ENCODE measurements around the gene SORCS2. TPM values are rescaled to one million over a fixed set of nuclear protein-coding genes. Genes with fewer than 3 reads are reported as not detected.

The SORCS2 gene
- total and polyA plus RNA-seq, 2 of the 13 experiments (the other 11 are each of a cell fraction or from before 2014, with no cell fraction given): 0.82 to 1.0 TPM

DNA sequence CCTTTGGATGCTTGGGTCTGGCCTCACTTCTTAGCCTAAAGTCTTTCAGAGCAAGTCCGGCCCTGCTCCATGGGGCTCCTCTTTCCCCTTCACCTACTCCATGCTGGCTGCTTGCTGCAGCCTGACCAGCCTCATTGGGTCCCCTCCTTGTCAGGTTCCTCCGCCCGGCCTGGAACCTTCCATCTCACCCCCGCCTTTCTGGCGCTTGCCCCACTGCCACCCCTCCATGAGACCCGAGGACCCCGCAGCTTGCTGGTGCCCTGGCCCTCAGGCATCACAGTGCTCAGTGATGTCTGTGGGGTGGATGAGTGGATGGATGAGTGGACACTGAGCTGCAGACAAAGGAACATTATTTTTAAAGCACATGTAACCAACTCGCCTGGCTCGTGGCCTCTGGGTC, 24.7 kb downstream of the SORCS2 start:
- Histone ChIP-seq H3K79me2 (ENCODE audit: insufficient read depth, low read length) (no peaks in the 10 kb centered on the region), H2AFZ (ENCODE audit: low read length) (no peak overlapping the region), H3K27ac (ENCODE audit: extremely low read length, insufficient read depth, low read length) (no peak overlapping the region), H4K20me1 (ENCODE audit: insufficient read depth, low read length) (no peaks in the 10 kb centered on the region), H3K36me3 (replicated peaks in 1 of 2; ENCODE audit: control insufficient read depth in 1 of 2, insufficient read depth in 2 of 2, low read length in 2 of 2) (no peaks in the 10 kb centered on the region), H3K4me3 (replicated peaks in 1 of 3; ENCODE audit: insufficient read depth in 1 of 3, low read depth in 2 of 3, low read length in 3 of 3) (no peak overlapping the region), H3K27me3 (ENCODE audit: control insufficient read depth in 1 of 2, insufficient read depth in 2 of 2, low read length in 2 of 2) (peaks cover 3 to 8% of the 10 kb centered on the region in 2 experiments; a peak in 3 of 5 replicates), H3K4me2 (ENCODE audit: low read depth, low read length) (no peak overlapping the region), H3K9me3 (ENCODE audit: low read length) (peaks cover 8% of the 10 kb centered on the region), H3K9ac (ENCODE audit: insufficient read depth, low read depth, low read length) (no peak overlapping the region), H3K4me1 (ENCODE audit: insufficient read depth, low read length) (peaks cover 22% of the 10 kb centered on the region)
- intact Hi-C loops (cut with micrococcal nuclease; ENCODE audit: unreplicated experiment): no loop called here
- in situ Hi-C loops (cut with HindIII; ENCODE audit: extremely low pct_ligation_motif_present, low pct_unique_long_range_greater_than_20kb): no loop called here
- no peak for ATAC-seq
- CTCF ChIA-PET (ENCODE audit: low intra/inter-chr PET ratio, low total read pairs): no interaction called here
- no TSS peak for BruUV-seq (replicated peaks)
- TF ChIP-seq, protein P1, sequence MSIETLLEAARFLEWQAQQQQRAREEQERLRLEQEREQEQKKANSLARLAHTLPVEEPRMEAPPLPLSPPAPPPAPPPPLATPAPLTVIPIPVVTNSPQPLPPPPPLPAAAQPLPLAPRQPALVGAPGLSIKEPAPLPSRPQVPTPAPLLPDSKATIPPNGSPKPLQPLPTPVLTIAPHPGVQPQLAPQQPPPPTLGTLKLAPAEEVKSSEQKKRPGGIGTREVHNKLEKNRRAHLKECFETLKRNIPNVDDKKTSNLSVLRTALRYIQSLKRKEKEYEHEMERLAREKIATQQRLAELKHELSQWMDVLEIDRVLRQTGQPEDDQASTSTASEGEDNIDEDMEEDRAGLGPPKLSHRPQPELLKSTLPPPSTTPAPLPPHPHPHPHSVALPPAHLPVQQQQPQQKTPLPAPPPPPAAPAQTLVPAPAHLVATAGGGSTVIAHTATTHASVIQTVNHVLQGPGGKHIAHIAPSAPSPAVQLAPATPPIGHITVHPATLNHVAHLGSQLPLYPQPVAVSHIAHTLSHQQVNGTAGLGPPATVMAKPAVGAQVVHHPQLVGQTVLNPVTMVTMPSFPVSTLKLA (IDR thresholded peaks at IDR 0.05): 0 out of 2 replicates have a peak, but pooled peaks have one; percentile 4
- TF ChIP-seq TEAD2 (CRISPR knock-in tag; IDR thresholded peaks at IDR 0.05): no peak
- DNase-seq (ENCODE audit: low spot score): no peak
- POLR2A ChIA-PET: no interaction called here
- 76% methylated on average over 8 of the region's 9 CpGs for WGBS (ENCODE audit: low lambda C conversion rate)
- no peak for FAIRE-seq

DNA sequence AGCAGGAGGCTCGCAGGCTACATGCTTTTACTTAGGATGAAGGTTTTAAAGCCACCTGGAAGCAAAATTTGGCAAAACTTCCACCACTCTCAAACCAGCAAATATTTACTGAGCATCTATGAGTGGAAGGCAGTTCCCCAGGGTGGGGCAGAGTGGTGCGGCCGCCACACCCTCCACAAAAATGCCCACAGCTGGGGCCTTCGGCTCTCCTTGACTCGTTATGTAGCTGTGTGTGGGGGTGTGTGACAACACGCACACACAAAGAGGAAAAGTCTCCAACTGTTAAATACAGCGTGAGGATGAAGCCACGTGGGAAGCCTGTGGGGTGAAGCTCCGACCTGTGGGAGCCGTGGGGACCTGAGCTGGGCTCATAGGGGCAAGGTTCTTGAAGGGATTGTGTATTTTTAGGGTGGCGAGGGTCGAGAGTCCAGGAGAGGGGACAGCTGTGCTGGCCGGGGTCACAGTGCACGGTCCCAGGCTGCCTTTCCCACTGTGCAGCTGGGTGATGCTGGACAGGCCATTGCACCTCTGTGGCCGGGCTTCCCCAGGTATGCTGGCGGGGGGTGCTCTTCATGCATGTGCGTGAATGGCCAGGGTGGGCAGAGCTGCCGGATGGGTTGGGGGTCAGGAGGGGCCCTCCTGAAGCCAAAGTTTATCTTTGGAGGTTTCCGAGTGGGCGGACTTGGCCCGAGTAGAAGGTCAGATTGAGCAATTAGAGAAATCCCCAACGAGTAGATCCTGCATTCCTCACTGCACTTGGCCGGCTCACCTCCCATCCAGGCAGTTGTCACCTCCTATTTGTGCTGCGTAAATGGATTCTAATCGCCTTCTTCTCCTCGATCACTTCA, 25.4 kb downstream of the SORCS2 start:
- Histone ChIP-seq H3K27ac (ENCODE audit: extremely low read length, insufficient read depth, low read length) (no peak overlapping the region), H3K4me1 (ENCODE audit: insufficient read depth, low read length) (peaks cover 15% of the 10 kb centered on the region), H2AFZ (ENCODE audit: low read length) (no peak overlapping the region), H3K79me2 (ENCODE audit: insufficient read depth, low read length) (no peaks in the 10 kb centered on the region), H3K4me2 (ENCODE audit: low read depth, low read length) (0 out of 2 replicates have a peak overlapping the region, but pooled peaks have one; percentile 18), H3K4me3 (replicated peaks in 1 of 3; ENCODE audit: insufficient read depth in 1 of 3, low read depth in 2 of 3, low read length in 3 of 3) (no peak overlapping the region), H4K20me1 (ENCODE audit: insufficient read depth, low read length) (no peaks in the 10 kb centered on the region), H3K9me3 (ENCODE audit: low read length) (peaks cover 8% of the 10 kb centered on the region), H3K36me3 (replicated peaks in 1 of 2; ENCODE audit: control insufficient read depth in 1 of 2, insufficient read depth in 2 of 2, low read length in 2 of 2) (no peaks in the 10 kb centered on the region), H3K27me3 (ENCODE audit: control insufficient read depth in 1 of 2, insufficient read depth in 2 of 2, low read length in 2 of 2) (peaks cover 3 to 8% of the 10 kb centered on the region in 2 experiments; a peak in 3 of 5 replicates), H3K9ac (ENCODE audit: insufficient read depth, low read depth, low read length) (no peak overlapping the region)
- in situ Hi-C loops (cut with HindIII; ENCODE audit: extremely low pct_ligation_motif_present, low pct_unique_long_range_greater_than_20kb) (no loop called here), intact Hi-C loops (cut with micrococcal nuclease; ENCODE audit: unreplicated experiment) (no loop called here)
- WGBS (ENCODE audit: low lambda C conversion rate): 14% methylated on average over 14 of the region's 26 CpGs
- FAIRE-seq (no peak), DNase-seq (ENCODE audit: low spot score) (no peak), ATAC-seq (peak; percentile 75)
- ChIA-PET CTCF (ENCODE audit: low intra/inter-chr PET ratio, low total read pairs) (no interaction called here), POLR2A (no interaction called here)
- TF ChIP-seq ATF1 (CRISPR knock-in tag; IDR thresholded peaks at IDR 0.05) (no peak), NR2C2 (CRISPR knock-in tag; IDR thresholded peaks at IDR 0.05; ENCODE audit: borderline replicate concordance) (peak; percentile 27; the same call in 1 of the 2 replicates), HNF4A (CRISPR knock-in tag; IDR thresholded peaks at IDR 0.05) (0 out of 2 replicates have a peak, but pooled peaks have one; percentile 25), ZKSCAN5 (CRISPR knock-in tag; IDR thresholded peaks at IDR 0.05) (peak; percentile 80; the same call in 1 of the 2 replicates)
- TF ChIP-seq, protein P2, sequence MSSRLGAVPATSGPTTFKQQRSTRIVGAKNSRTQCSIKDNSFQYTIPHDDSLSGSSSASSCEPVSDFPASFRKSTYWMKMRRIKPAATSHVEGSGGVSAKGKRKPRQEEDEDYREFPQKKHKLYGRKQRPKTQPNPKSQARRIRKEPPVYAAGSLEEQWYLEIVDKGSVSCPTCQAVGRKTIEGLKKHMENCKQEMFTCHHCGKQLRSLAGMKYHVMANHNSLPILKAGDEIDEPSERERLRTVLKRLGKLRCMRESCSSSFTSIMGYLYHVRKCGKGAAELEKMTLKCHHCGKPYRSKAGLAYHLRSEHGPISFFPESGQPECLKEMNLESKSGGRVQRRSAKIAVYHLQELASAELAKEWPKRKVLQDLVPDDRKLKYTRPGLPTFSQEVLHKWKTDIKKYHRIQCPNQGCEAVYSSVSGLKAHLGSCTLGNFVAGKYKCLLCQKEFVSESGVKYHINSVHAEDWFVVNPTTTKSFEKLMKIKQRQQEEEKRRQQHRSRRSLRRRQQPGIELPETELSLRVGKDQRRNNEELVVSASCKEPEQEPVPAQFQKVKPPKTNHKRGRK (CRISPR knock-in tag; IDR thresholded peaks at IDR 0.05): no peak
- TF ChIP-seq, protein P3, sequence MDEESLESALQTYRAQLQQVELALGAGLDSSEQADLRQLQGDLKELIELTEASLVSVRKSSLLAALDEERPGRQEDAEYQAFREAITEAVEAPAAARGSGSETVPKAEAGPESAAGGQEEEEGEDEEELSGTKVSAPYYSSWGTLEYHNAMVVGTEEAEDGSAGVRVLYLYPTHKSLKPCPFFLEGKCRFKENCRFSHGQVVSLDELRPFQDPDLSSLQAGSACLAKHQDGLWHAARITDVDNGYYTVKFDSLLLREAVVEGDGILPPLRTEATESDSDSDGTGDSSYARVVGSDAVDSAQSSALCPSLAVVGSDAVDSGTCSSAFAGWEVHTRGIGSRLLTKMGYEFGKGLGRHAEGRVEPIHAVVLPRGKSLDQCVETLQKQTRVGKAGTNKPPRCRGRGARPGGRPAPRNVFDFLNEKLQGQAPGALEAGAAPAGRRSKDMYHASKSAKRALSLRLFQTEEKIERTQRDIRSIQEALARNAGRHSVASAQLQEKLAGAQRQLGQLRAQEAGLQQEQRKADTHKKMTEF (CRISPR knock-in tag; IDR thresholded peaks at IDR 0.05): no peak
- BruUV-seq (replicated peaks): no TSS peak
